WTC11 (cell line): Measurements from ENCODE around the gene ATXN10. TPM values are rescaled to one million over a fixed set of nuclear protein-coding genes. Genes with fewer than 3 reads are reported as not detected.

ENCODE experiments used
- ATAC-seq: fragments of 200-7000 bp; cut with Tn5 transposase; 2 replicates; pipeline ENCODE4 v1.10.0; 2021; ENCODE audit warnings: mild to moderate bottlenecking, moderate library complexity
- CTCF ChIA-PET: fragments of 300-600 bp; sonication (Branson Sonifier 250); formaldehyde crosslinking; loops from one replicate; lab custom pipeline; 2021; ENCODE audit warnings: antibody characterized with exemption; lab: Charles Lee
- POLR2A ChIA-PET: fragments of 350-600 bp; sonication (Branson Sonifier 250); formaldehyde crosslinking; loops from one replicate; lab custom pipeline; 2021; ENCODE audit warnings: antibody characterized with exemption; lab: Charles Lee
- DNase-seq: peaks from one replicate; pipeline ENCODE4 v3.0.0; 2021; ENCODE audit warnings: low spot score
- H3K27ac Mint-ChIP-seq: 2 replicates; pipeline ENCODE4 v1.8.0; 2021; ENCODE audit warnings: mixed read lengths
- H3K27me3 Mint-ChIP-seq: 2 replicates; pipeline ENCODE4 v1.8.0; 2021; ENCODE audit warnings: low read depth, mild to moderate bottlenecking, moderate library complexity, mixed read lengths
- H3K36me3 Mint-ChIP-seq: 2 replicates; pipeline ENCODE4 v1.8.0; 2021; ENCODE audit warnings: mixed read lengths
- H3K4me1 Mint-ChIP-seq: 2 replicates; pipeline ENCODE4 v1.8.0; 2022; ENCODE audit warnings: mixed read lengths
- H3K4me3 Mint-ChIP-seq: 2 replicates; pipeline ENCODE4 v1.8.0; 2021; ENCODE audit warnings: mild to moderate bottlenecking, moderate library complexity, mixed read lengths
- H3K9me3 Mint-ChIP-seq: 2 replicates; pipeline ENCODE4 v1.8.0; 2021; ENCODE audit warnings: mixed read lengths
- ATF6 ChIP-seq: sonication (generic); formaldehyde crosslinking; IDR thresholded peaks from 2 replicates; pipeline ENCODE4 v1.8.1; 2023; ENCODE audit warnings: mild to moderate bottlenecking, missing genetic modification reagents
- CREM ChIP-seq: sonication (generic); formaldehyde crosslinking; IDR thresholded peaks from 2 replicates; pipeline ENCODE4 v1.8.1; 2022; ENCODE audit warnings: mild to moderate bottlenecking, missing genetic modification reagents, moderate library complexity
- IRF2 ChIP-seq: sonication (generic); formaldehyde crosslinking; IDR thresholded peaks from 2 replicates; pipeline ENCODE4 v1.8.0; 2022; ENCODE audit warnings: low read depth, missing genetic modification reagents, borderline replicate concordance
- JUN ChIP-seq: sonication (generic); formaldehyde crosslinking; IDR thresholded peaks from 2 replicates; pipeline ENCODE4 v1.8.0; 2023; ENCODE audit warnings: mild to moderate bottlenecking, missing genetic modification reagents
- NFATC4 ChIP-seq: fragments of 250-450 bp; sonication (Bioruptor Pico); IDR thresholded peaks from 2 replicates; pipeline ENCODE4 v1.9.0; 2021; ENCODE audit warnings: mild to moderate bottlenecking
- NR3C1 ChIP-seq: sonication (generic); formaldehyde crosslinking; conservative IDR thresholded peaks from 2 replicates; pipeline ENCODE4 v1.8.1; 2023; ENCODE audit warnings: low read depth, mild to moderate bottlenecking, missing genetic modification reagents
- SMAD3 ChIP-seq: sonication (generic); formaldehyde crosslinking; IDR thresholded peaks from 2 replicates; pipeline ENCODE4 v1.8.0; 2022; ENCODE audit warnings: missing genetic modification reagents, mild to moderate bottlenecking, borderline replicate concordance
- SP1 ChIP-seq: sonication (generic); formaldehyde crosslinking; conservative IDR thresholded peaks from 2 replicates; pipeline ENCODE4 v1.8.1; 2022; ENCODE audit warnings: missing genetic modification reagents
- TCF7 ChIP-seq: sonication (generic); formaldehyde crosslinking; IDR thresholded peaks from 2 replicates; pipeline ENCODE4 v1.8.0; 2022; ENCODE audit warnings: mild to moderate bottlenecking, low read depth, missing genetic modification reagents, moderate library complexity
- TEAD1 ChIP-seq: sonication (generic); formaldehyde crosslinking; IDR thresholded peaks from 2 replicates; pipeline ENCODE4 v1.8.0; 2022; ENCODE audit warnings: mild to moderate bottlenecking, missing genetic modification reagents
- USF1 ChIP-seq: sonication (generic); formaldehyde crosslinking; IDR thresholded peaks from 2 replicates; pipeline ENCODE4 v1.8.0; 2022; ENCODE audit warnings: mild to moderate bottlenecking, missing genetic modification reagents
- ZNF281 ChIP-seq: sonication (generic); formaldehyde crosslinking; IDR thresholded peaks from 2 replicates; pipeline ENCODE4 v1.8.0; 2023; ENCODE audit warnings: mild to moderate bottlenecking, missing genetic modification reagents
- ZNF532 ChIP-seq: fragments of 250-450 bp; sonication (Bioruptor Pico); IDR thresholded peaks from 2 replicates; pipeline ENCODE4 v1.9.0; 2021; ENCODE audit warnings: mild to moderate bottlenecking, borderline replicate concordance
- ZNF671 ChIP-seq: fragments of 250-450 bp; sonication (Bioruptor Pico); IDR thresholded peaks from 2 replicates; pipeline ENCODE4 v1.8.0; 2021; ENCODE audit warnings: mild to moderate bottlenecking
- ZSCAN18 ChIP-seq: fragments of 250-450 bp; sonication (Bioruptor Pico); IDR thresholded peaks from 2 replicates; pipeline ENCODE4 v2.1.2; 2022; ENCODE audit warnings: mild to moderate bottlenecking, moderate library complexity
- total RNA-seq: library from RNA; stranded (reverse); gene quantifications from 3 replicates; pipeline ENCODE4 v1.2.3, GENCODE V29; 2021
- TF ChIP-seq, protein P1 (sequence below): sonication (generic); formaldehyde crosslinking; IDR thresholded peaks from 2 replicates; pipeline ENCODE4 v1.8.1; 2022; ENCODE audit warnings: missing genetic modification reagents, borderline replicate concordance
- TF ChIP-seq, protein P2 (sequence below): sonication (generic); formaldehyde crosslinking; IDR thresholded peaks from 2 replicates; pipeline ENCODE4 v1.8.1; 2023; ENCODE audit warnings: mild to moderate bottlenecking, missing genetic modification reagents
- TF ChIP-seq, protein P3 (sequence below): sonication (generic); formaldehyde crosslinking; IDR thresholded peaks from 2 replicates; pipeline ENCODE4 v1.8.0; 2022; ENCODE audit warnings: missing genetic modification reagents

Gene ATXN10
- total RNA-seq, 1 experiment from 2014 or later, result 185 TPM

- CTCF ChIA-PET, result no interaction called here
- no peak overlapping the region for H3K4me3 Mint-ChIP-seq
- no peak for ATAC-seq
- H3K27ac Mint-ChIP-seq, result no peak overlapping the region
- H3K27me3 Mint-ChIP-seq, result no peaks in the 10 kb centered on the region
- POLR2A ChIA-PET, result no interaction called here
- TF ChIP-seq ZNF532, result no peak
- TF ChIP-seq ZNF281 (CRISPR knock-in tag), result no peak
- TF ChIP-seq, protein P1, sequence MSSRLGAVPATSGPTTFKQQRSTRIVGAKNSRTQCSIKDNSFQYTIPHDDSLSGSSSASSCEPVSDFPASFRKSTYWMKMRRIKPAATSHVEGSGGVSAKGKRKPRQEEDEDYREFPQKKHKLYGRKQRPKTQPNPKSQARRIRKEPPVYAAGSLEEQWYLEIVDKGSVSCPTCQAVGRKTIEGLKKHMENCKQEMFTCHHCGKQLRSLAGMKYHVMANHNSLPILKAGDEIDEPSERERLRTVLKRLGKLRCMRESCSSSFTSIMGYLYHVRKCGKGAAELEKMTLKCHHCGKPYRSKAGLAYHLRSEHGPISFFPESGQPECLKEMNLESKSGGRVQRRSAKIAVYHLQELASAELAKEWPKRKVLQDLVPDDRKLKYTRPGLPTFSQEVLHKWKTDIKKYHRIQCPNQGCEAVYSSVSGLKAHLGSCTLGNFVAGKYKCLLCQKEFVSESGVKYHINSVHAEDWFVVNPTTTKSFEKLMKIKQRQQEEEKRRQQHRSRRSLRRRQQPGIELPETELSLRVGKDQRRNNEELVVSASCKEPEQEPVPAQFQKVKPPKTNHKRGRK (CRISPR knock-in tag), result no peak
- TF ChIP-seq ZSCAN18 (CRISPR knock-in tag), result no peak
- TF ChIP-seq ATF6 (CRISPR knock-in tag), result no peak
- no peak for TF ChIP-seq NR3C1
- TF ChIP-seq, protein P2, sequence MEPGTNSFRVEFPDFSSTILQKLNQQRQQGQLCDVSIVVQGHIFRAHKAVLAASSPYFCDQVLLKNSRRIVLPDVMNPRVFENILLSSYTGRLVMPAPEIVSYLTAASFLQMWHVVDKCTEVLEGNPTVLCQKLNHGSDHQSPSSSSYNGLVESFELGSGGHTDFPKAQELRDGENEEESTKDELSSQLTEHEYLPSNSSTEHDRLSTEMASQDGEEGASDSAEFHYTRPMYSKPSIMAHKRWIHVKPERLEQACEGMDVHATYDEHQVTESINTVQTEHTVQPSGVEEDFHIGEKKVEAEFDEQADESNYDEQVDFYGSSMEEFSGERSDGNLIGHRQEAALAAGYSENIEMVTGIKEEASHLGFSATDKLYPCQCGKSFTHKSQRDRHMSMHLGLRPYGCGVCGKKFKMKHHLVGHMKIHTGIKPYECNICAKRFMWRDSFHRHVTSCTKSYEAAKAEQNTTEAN (CRISPR knock-in tag), result no peak
- TF ChIP-seq SP1 (CRISPR knock-in tag), result no peak
- no peak for DNase-seq
- peaks cover 17% of the 10 kb centered on the region for H3K4me1 Mint-ChIP-seq
- no peaks in the 10 kb centered on the region for H3K9me3 Mint-ChIP-seq
- no peaks in the 10 kb centered on the region for H3K36me3 Mint-ChIP-seq
Observed at GRCh38 chr22:45683680-45684079, 12.0 kb downstream of the ATXN10 start.

GRCh38 chr22:45684169-45684568, 12.5 kb downstream of the ATXN10 start:
- H3K36me3 Mint-ChIP-seq, result no peaks in the 10 kb centered on the region
- no peak overlapping the region for H3K4me3 Mint-ChIP-seq
- peaks cover 13% of the 10 kb centered on the region for H3K4me1 Mint-ChIP-seq
- H3K27ac Mint-ChIP-seq, result no peak overlapping the region
- ATAC-seq (no peak), DNase-seq (no peak)
- H3K9me3 Mint-ChIP-seq, result no peaks in the 10 kb centered on the region
- H3K27me3 Mint-ChIP-seq, result no peaks in the 10 kb centered on the region
- POLR2A ChIA-PET, result no interaction called here
- CTCF ChIA-PET, result no interaction called here
- TF ChIP-seq USF1 (no peak), CREM (CRISPR knock-in tag) (no peak), NFATC4 (CRISPR knock-in tag) (no peak), IRF2 (CRISPR knock-in tag) (no peak), TEAD1 (no peak), SMAD3 (CRISPR knock-in tag) (no peak), JUN (no peak), ZNF671 (CRISPR knock-in tag) (no peak), TCF7 (CRISPR knock-in tag) (no peak)
- TF ChIP-seq, protein P3, sequence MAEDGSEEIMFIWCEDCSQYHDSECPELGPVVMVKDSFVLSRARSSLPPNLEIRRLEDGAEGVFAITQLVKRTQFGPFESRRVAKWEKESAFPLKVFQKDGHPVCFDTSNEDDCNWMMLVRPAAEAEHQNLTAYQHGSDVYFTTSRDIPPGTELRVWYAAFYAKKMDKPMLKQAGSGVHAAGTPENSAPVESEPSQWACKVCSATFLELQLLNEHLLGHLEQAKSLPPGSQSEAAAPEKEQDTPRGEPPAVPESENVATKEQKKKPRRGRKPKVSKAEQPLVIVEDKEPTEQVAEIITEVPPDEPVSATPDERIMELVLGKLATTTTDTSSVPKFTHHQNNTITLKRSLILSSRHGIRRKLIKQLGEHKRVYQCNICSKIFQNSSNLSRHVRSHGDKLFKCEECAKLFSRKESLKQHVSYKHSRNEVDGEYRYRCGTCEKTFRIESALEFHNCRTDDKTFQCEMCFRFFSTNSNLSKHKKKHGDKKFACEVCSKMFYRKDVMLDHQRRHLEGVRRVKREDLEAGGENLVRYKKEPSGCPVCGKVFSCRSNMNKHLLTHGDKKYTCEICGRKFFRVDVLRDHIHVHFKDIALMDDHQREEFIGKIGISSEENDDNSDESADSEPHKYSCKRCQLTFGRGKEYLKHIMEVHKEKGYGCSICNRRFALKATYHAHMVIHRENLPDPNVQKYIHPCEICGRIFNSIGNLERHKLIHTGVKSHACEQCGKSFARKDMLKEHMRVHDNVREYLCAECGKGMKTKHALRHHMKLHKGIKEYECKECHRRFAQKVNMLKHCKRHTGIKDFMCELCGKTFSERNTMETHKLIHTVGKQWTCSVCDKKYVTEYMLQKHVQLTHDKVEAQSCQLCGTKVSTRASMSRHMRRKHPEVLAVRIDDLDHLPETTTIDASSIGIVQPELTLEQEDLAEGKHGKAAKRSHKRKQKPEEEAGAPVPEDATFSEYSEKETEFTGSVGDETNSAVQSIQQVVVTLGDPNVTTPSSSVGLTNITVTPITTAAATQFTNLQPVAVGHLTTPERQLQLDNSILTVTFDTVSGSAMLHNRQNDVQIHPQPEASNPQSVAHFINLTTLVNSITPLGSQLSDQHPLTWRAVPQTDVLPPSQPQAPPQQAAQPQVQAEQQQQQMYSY, result no peak
